B cell (primary cell): ENCODE data around the gene RABL2A. TPM values are rescaled to one million over a fixed set of nuclear protein-coding genes. Genes with fewer than 3 reads are reported as not detected.
"Not testable (repeated sequence)": the region's sequence is repeated elsewhere in the genome, so short reads cannot be mapped to it uniquely, and the experiment has no call there.

Experiments used
- ATAC-seq: fragments of 200-7000 bp; cut with Tn5 transposase; one replicate; pipeline ENCODE4 v1.10.0; 2021; ENCODE audit warnings: low read depth, mild to moderate bottlenecking, moderate number of reproducible peaks, moderate library complexity
- CTCF ChIA-PET: fragments of 350-600 bp; sonication (Branson Sonifier 250); formaldehyde crosslinking; loops from one replicate; lab custom pipeline; 2021; ENCODE audit warnings: antibody characterized with exemption, inconsistent platforms; lab: Charles Lee
- POLR2A ChIA-PET: fragments of 350-600 bp; sonication (Branson Sonifier 250); formaldehyde crosslinking; loops from one replicate; lab custom pipeline; 2021; ENCODE audit warnings: antibody characterized with exemption; lab: Charles Lee
- DNase-seq: peaks from one replicate; pipeline ENCODE4 v3.0.0; 2013
- H2AFZ ChIP-seq: 2 replicates; pipeline ENCODE4 v1.6.1; 2012; ENCODE audit warnings: mild to moderate bottlenecking, low read depth, low read length; ENCODE audit not compliant: insufficient read depth, poor library complexity, severe bottlenecking
- H3K27ac ChIP-seq, 2 donors: 1 replicate in 1 of 2; 2 replicates in 1 of 2; pipeline ENCODE4 v1.5.1; 2012 to 2013; ENCODE audit warnings: low read length in 2 of 2, mild to moderate bottlenecking in 2 of 2, moderate library complexity in 1 of 2
- H3K27me3 ChIP-seq, 4 experiments: fragments of 200-600 bp in 1 of 4; sonication (generic) in 1 of 4; replicated peaks in 1 of 4; 1 replicate in 2 of 4; 2 replicates in 2 of 4; pipeline versions ENCODE4 v1.6.1 to v1.7.0; 2013 to 2016; ENCODE audit warnings: low read length in 3 of 4, mild to moderate bottlenecking in 2 of 4, mixed read lengths in 1 of 4, moderate library complexity in 1 of 4; ENCODE audit not compliant: insufficient read depth in 4 of 4, control insufficient read depth in 3 of 4; ENCODE audit errors: control extremely low read depth in 1 of 4
- H3K36me3 ChIP-seq, 2 experiments: replicated peaks in 1 of 2; 1 replicate in 1 of 2; 2 replicates in 1 of 2; pipeline versions ENCODE4 v1.6.1 to v1.7.1; 2013; ENCODE audit warnings: low read length in 1 of 2; ENCODE audit not compliant: insufficient read depth in 2 of 2, control insufficient read depth in 1 of 2; ENCODE audit errors: control extremely low read depth in 1 of 2, extremely low read depth in 1 of 2
- H3K4me1 ChIP-seq, 2 donors: fragments of 200-600 bp in 1 of 2; sonication (generic) in 1 of 2; 1 replicate in 1 of 2; 2 replicates in 1 of 2; pipeline versions ENCODE4 v1.5.1 to v1.6.1; 2013 to 2017; ENCODE audit warnings: low read length in 2 of 2; ENCODE audit not compliant: control insufficient read depth in 2 of 2, insufficient read depth in 2 of 2
- H3K4me2 ChIP-seq: replicated peaks from 2 replicates; pipeline ENCODE3; 2012; ENCODE audit warnings: mild to moderate bottlenecking, low read depth, low read length; ENCODE audit not compliant: poor library complexity, severe bottlenecking
- H3K4me3 ChIP-seq, 5 experiments: fragments of 200-600 bp in 1 of 5; sonication (generic) in 1 of 5; 1 replicate in 3 of 5; 2 replicates in 2 of 5; pipeline versions ENCODE4 v1.5.1 to v1.7.0; 2011 to 2016; ENCODE audit warnings: low read length in 4 of 5, mild to moderate bottlenecking in 4 of 5, low read depth in 2 of 5, control low read depth in 1 of 5, moderate library complexity in 1 of 5; ENCODE audit not compliant: insufficient read depth in 1 of 5; ENCODE audit errors: control extremely low read depth in 1 of 5, extremely low read depth in 1 of 5
- H3K79me2 ChIP-seq: fragments of 200-600 bp; sonication (generic); one replicate; pipeline ENCODE4 v1.6.0; 2016; ENCODE audit warnings: low read length; ENCODE audit not compliant: control insufficient read depth, insufficient read depth
- H3K9ac ChIP-seq: fragments of 200-600 bp; sonication (generic); 2 replicates; pipeline ENCODE4 v1.6.1; 2017; ENCODE audit warnings: mild to moderate bottlenecking, low read length, moderate library complexity
- H3K9me3 ChIP-seq, 3 donors: one replicate each; pipeline versions ENCODE4 v1.6.1 to v1.7.1; 2013; ENCODE audit warnings: low read length in 2 of 3; ENCODE audit not compliant: control insufficient read depth in 2 of 3, insufficient read depth in 1 of 3; ENCODE audit errors: control extremely low read depth in 1 of 3
- H4K20me1 ChIP-seq: 2 replicates; pipeline ENCODE4 v1.6.0; 2012; ENCODE audit warnings: mild to moderate bottlenecking, low read length; ENCODE audit not compliant: insufficient read depth, control insufficient read depth, poor library complexity, severe bottlenecking
- H3K27ac Mint-ChIP-seq: one replicate; pipeline ENCODE4 v1.8.0; 2021; ENCODE audit warnings: mixed read lengths
- H3K27me3 Mint-ChIP-seq: one replicate; pipeline ENCODE4 v1.8.0; 2021; ENCODE audit warnings: mixed read lengths
- H3K4me1 Mint-ChIP-seq: one replicate; pipeline ENCODE4 v1.8.0; 2021; ENCODE audit warnings: mixed read lengths
- H3K4me3 Mint-ChIP-seq: one replicate; pipeline ENCODE4 v1.8.0; 2021; ENCODE audit warnings: mixed read lengths
- H3K9me3 Mint-ChIP-seq: one replicate; pipeline ENCODE4 v1.8.0; 2022; ENCODE audit warnings: mixed read lengths; ENCODE audit not compliant: insufficient read depth
- WGBS: methylation state at CpG from one replicate; pipeline ENCODE4 v1.1.5; 2013; ENCODE audit warnings: missing lambda C conversion rate; ENCODE audit not compliant: insufficient coverage; 5-methylcytosine and 5-hydroxymethylcytosine counted together
- intact Hi-C: fragments of 100-400 bp; cut with micrococcal nuclease; formaldehyde crosslinking; loops from one replicate; pipeline ENCODE4 v1.10.0; 2022
- polyA plus RNA-seq: library from polyadenylated mRNA; depleted of rRNA; stranded (reverse); fragments of >200 nt; gene quantifications from 2 replicates; pipeline ENCODE4 v1.2.3, GENCODE V29; 2012
- total RNA-seq, 2 donors: library from RNA; stranded (reverse); fragments of 120-200 nt in 1 of 2; gene quantifications; 1 replicate in 1 of 2; 2 replicates in 1 of 2; pipeline versions ENCODE4 v1.2.3 to v1.2.4, GENCODE V29; 2013 to 2022

The RABL2A gene
- total and polyA plus RNA-seq, 2 donors (not counting 1 experiment from before 2014, with no cell fraction given), result 50.6 to 84.7 TPM

DNA sequence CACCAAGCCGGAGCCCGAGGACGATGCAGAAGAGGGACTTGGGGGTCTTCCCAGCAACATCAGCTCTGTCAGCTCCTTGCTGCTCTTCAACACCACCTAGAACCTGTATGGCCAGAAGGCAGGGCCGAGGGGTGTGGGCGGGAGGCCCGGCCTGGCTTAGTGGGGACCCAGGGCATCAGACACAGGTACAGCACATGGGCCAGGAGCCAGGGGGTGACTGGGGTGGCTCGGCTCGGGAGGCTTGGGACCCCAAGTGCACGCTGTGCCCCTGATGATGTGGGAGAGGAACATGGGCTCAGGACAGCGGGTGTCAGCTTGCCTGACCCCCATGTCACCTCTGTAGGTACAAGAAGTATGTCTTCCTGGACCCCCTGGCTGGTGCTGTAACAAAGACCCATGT lies 31.3 kb upstream of the RABL2A start:
- H3K79me2 ChIP-seq, H3K4me1 ChIP-seq, H3K27me3 ChIP-seq, POLR2A ChIA-PET, H3K4me1 Mint-ChIP-seq, CTCF ChIA-PET, H3K27ac ChIP-seq, H3K4me3 Mint-ChIP-seq, H2AFZ ChIP-seq, H4K20me1 ChIP-seq, H3K9ac ChIP-seq, H3K36me3 ChIP-seq, H3K9me3 ChIP-seq, ATAC-seq, H3K4me2 ChIP-seq, H3K4me3 ChIP-seq, DNase-seq, H3K9me3 Mint-ChIP-seq, H3K27ac Mint-ChIP-seq, H3K27me3 Mint-ChIP-seq, intact Hi-C loops: not testable (repeated sequence)
- WGBS, result 100% methylated on average over 4 of the region's 10 CpGs

DNA sequence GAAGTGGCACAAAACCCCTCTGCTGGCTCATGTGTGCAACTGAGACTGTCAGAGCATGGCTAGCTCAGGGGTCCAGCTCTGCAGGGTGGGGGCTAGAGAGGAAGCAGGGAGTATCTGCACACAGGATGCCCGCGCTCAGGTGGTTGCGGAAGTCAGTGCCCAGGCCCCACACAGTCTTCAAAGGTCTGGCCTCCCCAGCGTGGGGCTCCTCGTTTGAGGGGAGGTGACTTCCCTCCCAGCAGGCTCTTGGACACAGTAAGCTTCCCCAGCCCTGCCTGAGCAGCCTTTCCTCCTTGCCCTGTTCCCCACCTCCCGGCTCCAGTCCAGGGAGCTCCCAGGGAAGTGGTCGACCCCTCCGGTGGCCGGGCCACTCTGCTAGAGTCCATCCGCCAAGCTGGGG lies 29.9 kb upstream of the RABL2A start:
- H3K27me3 ChIP-seq, H2AFZ ChIP-seq, intact Hi-C loops, H3K4me1 Mint-ChIP-seq, DNase-seq, H3K4me2 ChIP-seq, H3K9ac ChIP-seq, H3K9me3 Mint-ChIP-seq, ATAC-seq, H3K9me3 ChIP-seq, H3K27ac Mint-ChIP-seq, H3K4me3 Mint-ChIP-seq, H3K36me3 ChIP-seq, H3K4me1 ChIP-seq, H4K20me1 ChIP-seq, H3K27ac ChIP-seq, POLR2A ChIA-PET, H3K4me3 ChIP-seq, H3K27me3 Mint-ChIP-seq, H3K79me2 ChIP-seq: not testable (repeated sequence)
- CTCF ChIA-PET, result interaction anchor here (1.6 kb wide), 1 partner anchor 103 kb away, joined by 4 read pairs; no protein-coding TSS in a partner anchor
- WGBS, result no CpG with 5 or more reads among the region's 10 CpGs

DNA sequence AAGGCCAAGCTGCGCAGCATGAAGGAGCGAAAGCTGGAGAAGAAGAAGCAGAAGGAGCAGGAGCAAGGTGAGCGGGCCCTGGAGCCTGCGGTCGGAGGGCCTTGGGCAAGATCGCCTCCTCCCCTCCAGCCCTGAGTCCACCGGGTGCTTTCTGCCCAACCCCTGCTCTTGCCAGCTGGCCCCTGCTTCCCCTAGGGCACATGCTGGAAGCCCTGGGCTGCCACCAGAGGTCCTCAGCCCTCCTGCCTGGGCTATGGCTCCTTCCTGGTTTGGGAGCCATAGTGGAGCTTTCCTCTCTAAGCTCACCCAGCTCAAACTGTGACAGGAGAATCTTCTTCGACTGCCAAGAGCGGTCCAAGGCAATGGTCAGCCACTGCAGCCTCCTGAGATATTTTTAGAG lies 29.5 kb upstream of the RABL2A start:
- H3K4me1 Mint-ChIP-seq, H3K27ac ChIP-seq, H3K27ac Mint-ChIP-seq, H3K79me2 ChIP-seq, H3K9me3 ChIP-seq, H2AFZ ChIP-seq, ATAC-seq, H4K20me1 ChIP-seq, H3K9ac ChIP-seq, H3K4me3 Mint-ChIP-seq, H3K27me3 Mint-ChIP-seq, POLR2A ChIA-PET, intact Hi-C loops, H3K27me3 ChIP-seq, H3K9me3 Mint-ChIP-seq, H3K36me3 ChIP-seq, H3K4me3 ChIP-seq, H3K4me1 ChIP-seq, H3K4me2 ChIP-seq, DNase-seq: not testable (repeated sequence)
- 60% methylated on average over 1 of the region's 9 CpGs for WGBS
- CTCF ChIA-PET, result interaction anchor here (1.6 kb wide), 1 partner anchor 103 kb away, joined by 4 read pairs; no protein-coding TSS in a partner anchor

DNA sequence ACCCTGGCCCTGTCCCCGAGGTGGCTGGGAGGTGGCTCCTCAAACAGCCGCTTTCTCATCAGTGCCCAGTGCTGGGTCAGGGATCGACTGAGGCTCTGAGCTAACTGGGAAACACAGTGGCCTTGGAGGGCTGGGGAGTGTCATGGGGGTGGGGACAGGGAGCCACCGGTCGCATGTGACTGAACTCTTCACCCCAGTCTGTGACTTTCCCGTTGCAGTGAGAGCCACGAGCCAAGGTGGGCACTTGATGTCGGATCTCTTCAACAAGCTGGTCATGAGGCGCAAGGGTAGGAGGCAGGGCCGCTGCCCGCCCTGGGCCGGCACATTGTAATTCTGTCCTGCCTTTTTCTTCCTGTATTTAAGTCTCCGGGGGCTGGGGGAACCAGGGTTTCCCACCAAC lies 28.9 kb upstream of the RABL2A start:
- H3K9me3 Mint-ChIP-seq, H3K27me3 Mint-ChIP-seq, H3K4me1 Mint-ChIP-seq, H3K4me3 ChIP-seq, H3K27ac Mint-ChIP-seq, H3K27me3 ChIP-seq, H3K79me2 ChIP-seq, H3K4me3 Mint-ChIP-seq, ATAC-seq, POLR2A ChIA-PET, H2AFZ ChIP-seq, H3K4me2 ChIP-seq, H4K20me1 ChIP-seq, intact Hi-C loops, H3K9ac ChIP-seq, H3K36me3 ChIP-seq, H3K4me1 ChIP-seq, DNase-seq, H3K27ac ChIP-seq, H3K9me3 ChIP-seq: not testable (repeated sequence)
- WGBS, result 100% methylated on average over 4 of the region's 13 CpGs
- CTCF ChIA-PET, result interaction anchor here (1.6 kb wide), 1 partner anchor 102 kb away, joined by 4 read pairs; no protein-coding TSS in a partner anchor
